K562 (cell line): ENCODE measurements around the gene RNU5D-1. TPM values are rescaled to one million over a fixed set of nuclear protein-coding genes. Genes with fewer than 3 reads are reported as not detected.
A peak's percentile ranks its signal among the peaks of the same experiment; 100 is the strongest.

ENCODE experiments used
- ARID1B ChIP-seq: fragments of 450-650 bp; IDR thresholded peaks from 2 replicates; pipeline ENCODE4 v1.6.1; 2016; ENCODE audit warnings: antibody characterized with exemption, mild to moderate bottlenecking, inconsistent platforms
- ARID3B ChIP-seq: fragments of 250-450 bp; sonication (Bioruptor Pico); IDR thresholded peaks from 2 replicates; pipeline ENCODE4 v1.4.0; 2020; ENCODE audit warnings: borderline replicate concordance
- CC2D1A ChIP-seq: fragments of 450-650 bp; IDR thresholded peaks from 2 replicates; pipeline ENCODE4 v1.6.1; 2017; ENCODE audit warnings: mild to moderate bottlenecking
- CREB3 ChIP-seq: fragments of 450-650 bp; conservative IDR thresholded peaks from 2 replicates; pipeline ENCODE4 v1.6.1; 2016; ENCODE audit warnings: missing genetic modification characterization, low read depth, mild to moderate bottlenecking, missing compliant biosample characterization, moderate library complexity
- NFIX ChIP-seq: fragments of 250-450 bp; sonication (Bioruptor Pico); IDR thresholded peaks from 2 replicates; pipeline ENCODE4 v1.4.0; 2020; ENCODE audit warnings: low read depth, mild to moderate bottlenecking, moderate library complexity
- PCBP1 ChIP-seq: fragments of 200-400 bp; formaldehyde crosslinking; IDR thresholded peaks from 2 replicates; pipeline ENCODE4 v1.6.1; 2018; ENCODE audit warnings: mild to moderate bottlenecking, low read depth, low read length; ENCODE audit not compliant: poor library complexity, severe bottlenecking
- PYGO2 ChIP-seq: fragments of 450-650 bp; IDR thresholded peaks from 2 replicates; pipeline ENCODE4 v1.6.1; 2016; ENCODE audit warnings: mild to moderate bottlenecking, missing genetic modification characterization, moderate library complexity, missing compliant biosample characterization
- RBM17 ChIP-seq: fragments of 200-400 bp; formaldehyde crosslinking; IDR thresholded peaks from 2 replicates; pipeline ENCODE4 v1.6.1; 2017; ENCODE audit warnings: low read depth, mild to moderate bottlenecking, low read length, borderline replicate concordance
- SMARCA5 ChIP-seq: fragments of 450-650 bp; IDR thresholded peaks from 2 replicates; pipeline ENCODE4 v1.6.1; 2016
- ZMIZ1 ChIP-seq, 2 experiments: fragments of 150-350 bp in 1 of 2; IDR thresholded peaks; 2 replicates each; pipeline ENCODE4 v1.6.1; 2012 to 2016; ENCODE audit warnings: low read depth in 2 of 2, low read length in 2 of 2, mild to moderate bottlenecking in 1 of 2, moderate library complexity in 1 of 2
- ZNF253 ChIP-seq: fragments of 250-450 bp; sonication (Bioruptor Pico); conservative IDR thresholded peaks from 2 replicates; pipeline ENCODE4 v1.6.1; 2021; ENCODE audit warnings: mild to moderate bottlenecking
- ZNF518B ChIP-seq: fragments of 250-450 bp; sonication (Bioruptor Pico); IDR thresholded peaks from 2 replicates; pipeline ENCODE4 v1.5.0; 2021; ENCODE audit warnings: mild to moderate bottlenecking, moderate library complexity
- ZNF644 ChIP-seq: fragments of 200-800 bp; sonication (Bioruptor generic); IDR thresholded peaks from 2 replicates; pipeline ENCODE4 v1.6.1; 2016; ENCODE audit warnings: low read depth, missing genetic modification characterization, missing compliant biosample characterization
- polyA plus RNA-seq, 8 experiments: library from polyadenylated mRNA; depleted of rRNA in 4 of 8; stranded (reverse) in 5 of 8; unstranded in 3 of 8; fragments of >200 nt; fragmentation: Nextera tagmentation in 2 of 8; fragmentation: Illumina TruSeq in 1 of 8; extraction: Ambion mirVana in 2 of 8; extraction: Trizol in 1 of 8; gene quantifications; 2 replicates each; pipeline versions ENCODE4 v1.2.1 to v1.2.3, GENCODE V29; 2011 to 2014; ENCODE audit warnings: inconsistent platforms in 1 of 8, missing spikeins in 1 of 8
- total RNA-seq, 7 experiments: library from RNA; depleted of rRNA in 6 of 7; stranded (reverse); fragments of >200 nt in 6 of 7; fragmentation: Illumina TruSeq in 2 of 7; extraction: Trizol in 2 of 7; gene quantifications; 2 replicates each; pipeline versions ENCODE4 v1.2.1 to v1.2.3, GENCODE V29; 2011 to 2021; ENCODE audit warnings: low replicate concordance in 1 of 7

The RNU5D-1 gene
- total and polyA plus RNA-seq, 9 of the 15 experiments (the other 6 are each of a cell fraction or from before 2014, with no cell fraction given) = under 0.01 TPM; not detected in 8

- TF ChIP-seq ZMIZ1 (IDR thresholded peaks at IDR 0.05; ENCODE audit: low read depth in 2 of 2, low read length in 2 of 2) (peak in 1 of 2 experiments; percentile 71; a peak in 1 of 4 replicates), CREB3 (tag) (no peak), PYGO2 (tag) (0 out of 2 replicates have a peak, but pooled peaks have one; percentile 12), ARID1B (peak; percentile 81), ZNF253 (no peak), ZNF518B (CRISPR knock-in tag) (no peak), CC2D1A (peak; percentile 69), PCBP1 (peak; percentile 95), ZNF644 (no peak), RBM17 (no peak), SMARCA5 (peak; percentile 86), NFIX (CRISPR knock-in tag) (no peak), ARID3B (CRISPR knock-in tag) (no peak)
These were observed 44.3 kb upstream of the RNU5D-1 start, which contains the start of gene RPS8 (continued) for GRCh38 chr1:44775078-44775929.
